OCI-LY3 (cell line): ENCODE measurements around the gene ADAM10.

Experiments
- EZH2phosphoT487 ChIP-seq: fragments of 200-600 bp; shearing (Covaris generic); IDR thresholded peaks from 2 replicates; pipeline ENCODE4 v1.6.1; 2018; ENCODE audit warnings: antibody characterized with exemption, mixed run types, low read depth
- TF ChIP-seq, protein P1 (sequence below): fragments of 200-600, 300-600 bp; sonication (generic); IDR thresholded peaks from 2 replicates; pipeline ENCODE4 v1.5.1; 2014; ENCODE audit warnings: antibody characterized with exemption, low read length, low read depth

DNA sequence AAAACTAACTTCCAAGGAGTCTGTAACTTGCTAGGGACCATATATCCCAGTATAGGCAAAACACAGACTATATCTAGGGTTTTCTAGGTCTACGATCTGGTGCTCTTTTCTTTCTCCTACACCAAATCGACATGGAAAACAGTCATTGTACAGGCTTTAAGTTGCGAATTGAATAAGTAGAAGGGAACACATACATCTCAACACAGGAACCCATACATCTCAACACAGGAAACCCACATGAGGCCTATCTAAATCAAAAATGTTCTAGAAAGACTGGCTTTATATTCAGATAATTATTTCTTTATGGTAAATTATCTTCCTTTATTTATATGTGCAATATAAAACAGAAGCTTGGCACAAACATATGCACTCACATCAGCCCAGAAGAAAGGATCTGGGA, 126.6 kb downstream of the ADAM10 start:
- TF ChIP-seq, protein P1, sequence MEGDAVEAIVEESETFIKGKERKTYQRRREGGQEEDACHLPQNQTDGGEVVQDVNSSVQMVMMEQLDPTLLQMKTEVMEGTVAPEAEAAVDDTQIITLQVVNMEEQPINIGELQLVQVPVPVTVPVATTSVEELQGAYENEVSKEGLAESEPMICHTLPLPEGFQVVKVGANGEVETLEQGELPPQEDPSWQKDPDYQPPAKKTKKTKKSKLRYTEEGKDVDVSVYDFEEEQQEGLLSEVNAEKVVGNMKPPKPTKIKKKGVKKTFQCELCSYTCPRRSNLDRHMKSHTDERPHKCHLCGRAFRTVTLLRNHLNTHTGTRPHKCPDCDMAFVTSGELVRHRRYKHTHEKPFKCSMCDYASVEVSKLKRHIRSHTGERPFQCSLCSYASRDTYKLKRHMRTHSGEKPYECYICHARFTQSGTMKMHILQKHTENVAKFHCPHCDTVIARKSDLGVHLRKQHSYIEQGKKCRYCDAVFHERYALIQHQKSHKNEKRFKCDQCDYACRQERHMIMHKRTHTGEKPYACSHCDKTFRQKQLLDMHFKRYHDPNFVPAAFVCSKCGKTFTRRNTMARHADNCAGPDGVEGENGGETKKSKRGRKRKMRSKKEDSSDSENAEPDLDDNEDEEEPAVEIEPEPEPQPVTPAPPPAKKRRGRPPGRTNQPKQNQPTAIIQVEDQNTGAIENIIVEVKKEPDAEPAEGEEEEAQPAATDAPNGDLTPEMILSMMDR, result no peak
- TF ChIP-seq EZH2phosphoT487, result no peak
